COLO829 (cell line): ENCODE results near the gene DCD.

Source experiments
- DNase-seq: peaks from one replicate; pipeline ENCODE4 v3.0.0; 2012; ENCODE audit warnings: low spot score

DCD gene

DNA sequence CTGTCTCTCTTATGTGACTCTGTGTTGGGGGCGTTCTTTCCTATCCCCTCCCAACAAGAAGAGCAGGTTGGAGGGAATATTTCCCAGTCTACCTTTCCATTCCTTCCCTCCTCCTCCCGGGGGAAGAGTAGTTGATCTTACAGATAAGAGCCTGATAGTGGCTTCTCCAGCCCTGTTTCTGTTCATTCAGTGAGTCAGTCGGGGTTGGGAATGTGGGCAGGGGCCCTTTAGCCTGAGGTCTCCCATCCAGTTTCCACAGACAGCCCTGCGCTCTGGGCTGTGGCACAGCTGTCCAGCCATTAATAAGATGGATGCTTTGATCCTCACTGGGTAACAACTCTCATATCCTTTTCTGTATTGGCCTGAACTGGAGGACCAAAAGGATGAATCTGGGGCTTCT lies 41.6 kb downstream of the DCD start:
- DNase-seq, result no peak

DNA sequence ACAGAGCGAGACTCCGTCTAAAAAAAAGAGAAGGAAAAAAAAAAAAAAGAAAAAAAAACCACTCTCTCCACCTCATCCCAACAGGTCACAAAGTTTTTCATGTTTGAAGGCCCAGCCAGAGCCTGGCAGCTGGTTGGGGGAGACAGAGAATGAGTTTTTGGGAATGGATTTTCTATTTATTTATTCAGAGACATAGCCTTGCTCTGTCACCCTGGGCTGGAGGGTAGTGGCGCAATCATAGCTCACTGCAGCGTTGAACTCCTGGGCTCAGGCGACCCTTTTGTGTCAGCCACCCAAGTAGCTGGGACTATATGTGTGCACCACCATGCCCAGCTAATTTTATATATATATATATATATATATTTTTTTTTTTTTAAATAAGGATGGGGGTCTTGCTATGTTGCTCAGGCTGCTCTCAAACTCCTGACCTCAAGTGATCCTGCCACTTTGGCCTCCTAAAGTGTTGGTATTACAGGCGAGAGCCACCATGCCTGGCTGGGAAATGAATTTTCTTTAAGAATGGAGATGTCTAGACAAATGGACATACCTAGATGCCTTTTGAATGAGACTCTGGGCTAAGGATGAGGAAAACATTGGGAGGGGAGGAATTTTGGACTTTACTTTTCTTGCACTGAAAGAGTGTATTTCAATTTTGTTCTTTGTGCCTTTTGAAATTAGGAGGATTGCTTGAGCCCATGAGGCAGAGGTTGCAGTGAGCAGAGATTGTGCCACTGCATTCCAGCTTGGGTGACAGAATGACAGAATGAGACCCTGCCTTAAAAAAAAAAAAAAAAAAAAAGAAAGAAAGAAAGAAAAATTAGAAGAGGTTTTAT lies 42.8 kb downstream of the DCD start:
- no peak for DNase-seq

DNA sequence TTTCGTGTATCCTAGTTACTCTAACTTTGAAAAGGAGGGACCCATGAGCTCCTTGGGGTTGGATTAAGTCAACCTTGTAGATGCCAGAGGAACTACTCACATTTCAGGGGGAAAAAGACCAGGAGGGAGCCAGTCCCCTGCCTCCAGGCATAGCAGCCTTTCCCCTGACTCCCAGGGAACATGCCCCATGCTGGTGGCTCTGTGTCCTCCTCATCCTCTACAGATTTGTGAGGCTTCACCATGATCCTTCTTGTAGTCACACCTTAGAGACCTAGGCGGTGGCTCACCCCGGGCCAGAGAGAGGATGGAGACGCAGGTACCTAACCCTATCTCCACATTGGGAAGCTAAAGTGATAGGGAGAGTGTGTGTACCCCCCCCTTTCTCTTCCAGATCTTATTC lies 43.7 kb downstream of the DCD start:
- DNase-seq, result no peak

- no peak for DNase-seq
These were observed 44.3 kb downstream of the DCD start for GRCh38 chr12:54603872-54604271.

DNA sequence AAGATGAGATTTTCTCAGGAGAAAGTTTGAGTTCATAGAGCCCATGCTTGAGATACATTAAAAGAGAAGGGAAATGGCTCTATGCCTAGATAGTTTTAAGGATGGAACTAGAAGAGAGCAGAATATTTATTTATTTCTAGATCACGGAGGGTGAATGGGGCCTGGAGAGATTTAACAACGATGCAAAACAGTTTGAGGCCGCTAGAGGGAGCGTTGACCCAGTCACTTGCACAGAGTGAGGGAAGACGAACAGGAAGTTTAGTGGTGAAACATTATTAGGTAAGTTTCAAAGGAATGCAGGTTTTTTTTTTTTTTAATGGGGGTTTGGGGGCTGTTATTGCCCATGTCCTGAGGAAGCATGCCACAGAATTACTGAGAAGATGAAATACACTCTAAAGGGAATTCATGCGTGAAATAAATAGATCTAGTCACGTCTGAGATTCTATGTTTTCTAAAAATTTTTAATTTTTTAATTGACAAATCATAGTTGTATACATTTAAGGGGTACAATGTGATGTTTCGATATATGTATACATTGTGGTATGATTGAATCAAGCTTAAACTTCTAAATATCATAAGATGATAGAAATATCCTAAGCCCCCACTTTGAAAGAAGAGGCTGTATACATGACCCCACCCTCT lies 44.9 kb downstream of the DCD start:
- DNase-seq, result peak; percentile 84

- no peak for DNase-seq
These were observed 45.5 kb downstream of the DCD start for GRCh38 chr12:54602661-54603060.

GRCh38 chr12:54601841-54602240 lies 46.3 kb downstream of the DCD start:
- no peak for DNase-seq

GRCh38 chr12:54598970-54599369 lies 49.2 kb downstream of the DCD start:
- DNase-seq, result no peak

GRCh38 chr12:54596526-54596946 lies 51.6 kb downstream of the DCD start:
- DNase-seq, result peak; percentile 64

GRCh38 chr12:54595471-54595870 lies 52.7 kb downstream of the DCD start:
- DNase-seq, result no peak
